ENCODE results near the gene DAB1.

DNA sequence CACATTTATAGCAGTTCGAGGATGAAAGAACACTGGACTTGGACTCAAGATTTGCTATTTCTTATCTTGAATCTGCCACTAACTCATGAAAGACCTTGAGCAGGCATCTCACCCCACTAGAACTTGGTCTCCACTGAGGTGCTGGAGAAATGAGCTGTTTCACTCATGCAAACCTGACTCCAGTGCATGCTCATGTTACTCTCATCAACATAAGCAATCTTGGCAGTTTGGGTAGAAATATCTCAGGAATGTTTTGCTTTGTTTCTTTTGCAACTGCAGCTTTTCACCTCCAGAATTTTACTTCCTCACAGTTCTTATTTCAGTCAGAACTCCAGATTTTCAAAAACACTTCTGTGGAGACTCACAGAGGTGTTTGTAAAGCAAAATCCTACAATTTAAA is 46.2 kb upstream of the DAB1 start:
- TF ChIP-seq CTCF (conservative IDR thresholded peaks at IDR 0.05 in 1 of 2, IDR thresholded peaks at IDR 0.05 in 1 of 2; ENCODE audit: extremely low read depth in 1 of 2, insufficient read depth in 1 of 2, low read depth in 1 of 2, low read length in 2 of 2) (no peak), EZH2 (IDR thresholded peaks at IDR 0.05; ENCODE audit: borderline replicate concordance, low read length) (no peak)
